ENCODE measurements around the gene HTR6.

HTR6 gene

GRCh38 chr1:19705464-19705863 lies 40.8 kb downstream of the HTR6 start:
- no peak overlapping the region for H3K4me3 Mint-ChIP-seq
- no peaks in the 10 kb centered on the region for H3K27me3 Mint-ChIP-seq
- no peaks in the 10 kb centered on the region for H3K9me3 Mint-ChIP-seq
- no peak for ATAC-seq
- peaks cover 28% of the 10 kb centered on the region for H3K36me3 Mint-ChIP-seq
- no peak overlapping the region for H3K27ac Mint-ChIP-seq
- peaks cover 5% of the 10 kb centered on the region for H3K4me1 Mint-ChIP-seq

GRCh38 chr1:19706136-19706535 lies 41.5 kb downstream of the HTR6 start:
- Mint-ChIP-seq H3K4me3 (no peak overlapping the region), H3K4me1 (peaks cover 5% of the 10 kb centered on the region), H3K27ac (no peak overlapping the region), H3K36me3 (peaks cover 24% of the 10 kb centered on the region), H3K9me3 (no peaks in the 10 kb centered on the region), H3K27me3 (no peaks in the 10 kb centered on the region)
- no peak for ATAC-seq

- Mint-ChIP-seq H3K27ac (no peak overlapping the region), H3K4me3 (no peak overlapping the region), H3K4me1 (peaks cover 5% of the 10 kb centered on the region), H3K9me3 (no peaks in the 10 kb centered on the region), H3K36me3 (peaks cover 31% of the 10 kb centered on the region), H3K27me3 (no peaks in the 10 kb centered on the region)
- no peak for ATAC-seq
Observed at GRCh38 chr1:19708567-19709110, 44.0 kb downstream of the HTR6 start.

- H3K9me3 Mint-ChIP-seq = no peaks in the 10 kb centered on the region
- H3K4me3 Mint-ChIP-seq = no peak overlapping the region
- no peaks in the 10 kb centered on the region for H3K27me3 Mint-ChIP-seq
- H3K36me3 Mint-ChIP-seq = peaks cover 31% of the 10 kb centered on the region
- H3K4me1 Mint-ChIP-seq = peaks cover 5% of the 10 kb centered on the region
- H3K27ac Mint-ChIP-seq = no peak overlapping the region
- no peak for ATAC-seq
Observed at GRCh38 chr1:19709260-19709793, 44.7 kb downstream of the HTR6 start.

GRCh38 chr1:19710825-19711611 lies 46.3 kb downstream of the HTR6 start:
- no peaks in the 10 kb centered on the region for H3K27me3 Mint-ChIP-seq
- no peaks in the 10 kb centered on the region for H3K9me3 Mint-ChIP-seq
- peaks cover 6% of the 10 kb centered on the region for H3K4me1 Mint-ChIP-seq
- no peak overlapping the region for H3K4me3 Mint-ChIP-seq
- H3K36me3 Mint-ChIP-seq = peaks cover 31% of the 10 kb centered on the region
- ATAC-seq = no peak
- H3K27ac Mint-ChIP-seq = no peak overlapping the region

DNA sequence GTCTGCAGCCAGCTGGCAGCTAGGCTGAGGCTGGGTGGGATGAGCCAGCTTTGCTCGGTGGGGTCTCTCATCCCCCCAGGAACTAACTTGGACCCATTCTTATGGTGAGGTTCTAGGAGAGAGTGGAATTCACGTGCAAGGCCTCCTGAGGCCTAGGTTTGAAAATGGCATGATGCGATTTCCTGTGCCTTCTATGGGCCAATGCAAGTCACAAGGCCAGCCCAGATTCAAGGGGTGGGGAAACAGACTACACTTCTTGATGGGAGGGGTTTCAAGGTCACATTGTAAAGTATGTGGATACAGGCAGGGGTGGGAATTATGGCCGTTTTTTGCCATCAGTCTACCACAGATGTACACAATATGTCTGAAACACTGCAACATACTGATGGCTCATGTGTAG lies 48.3 kb downstream of the HTR6 start:
- Mint-ChIP-seq H3K9me3 (no peaks in the 10 kb centered on the region), H3K4me3 (no peak overlapping the region), H3K36me3 (peaks cover 20% of the 10 kb centered on the region), H3K27ac (no peak overlapping the region), H3K4me1 (peaks cover 6% of the 10 kb centered on the region), H3K27me3 (no peaks in the 10 kb centered on the region)
- ATAC-seq = no peak

DNA sequence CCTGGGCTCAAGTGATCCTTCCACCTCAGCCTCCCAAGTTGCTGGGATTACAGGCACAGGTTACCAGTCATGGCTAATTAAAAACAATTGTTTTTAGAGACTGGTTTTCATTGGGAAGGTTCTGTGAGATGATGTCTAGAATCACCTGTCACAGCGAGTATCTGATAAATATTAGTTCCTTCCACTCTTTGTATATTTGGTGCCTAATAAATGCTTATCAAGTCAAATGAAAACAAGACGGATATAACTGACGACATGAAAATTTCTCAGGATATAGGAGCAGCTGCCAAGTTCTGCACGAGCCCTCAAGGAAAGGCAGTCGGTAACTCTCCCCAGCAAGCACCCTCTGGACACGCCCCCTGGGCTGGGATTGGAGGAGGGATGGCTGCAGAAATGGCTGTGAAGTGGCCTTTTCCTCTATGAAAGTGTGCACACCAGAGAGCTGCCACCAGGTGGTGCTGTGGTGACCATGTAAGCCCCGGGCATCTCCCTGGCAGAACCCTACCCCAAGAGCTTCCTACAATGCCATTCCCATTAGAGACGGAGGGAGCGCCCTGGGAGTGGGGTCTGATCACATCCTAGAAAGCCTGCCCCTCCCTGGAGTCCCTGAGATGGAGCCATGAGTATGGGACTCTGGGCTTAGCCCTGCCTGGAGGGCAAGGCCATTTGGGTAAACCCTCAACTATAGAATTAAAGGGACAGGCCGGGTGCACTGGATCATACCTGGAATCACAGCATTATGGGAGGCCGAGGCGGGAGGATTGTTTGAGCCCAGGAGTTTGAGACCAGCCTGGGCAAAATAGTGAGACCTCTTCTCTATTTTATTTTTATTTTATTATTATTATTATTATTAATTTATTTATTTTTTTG lies 50.9 kb downstream of the HTR6 start:
- Mint-ChIP-seq H3K9me3 (no peaks in the 10 kb centered on the region), H3K36me3 (peaks cover 12% of the 10 kb centered on the region), H3K4me1 (peaks cover 6% of the 10 kb centered on the region), H3K27ac (no peak overlapping the region), H3K4me3 (no peak overlapping the region), H3K27me3 (no peaks in the 10 kb centered on the region)
- ATAC-seq = peak; percentile 89

DNA sequence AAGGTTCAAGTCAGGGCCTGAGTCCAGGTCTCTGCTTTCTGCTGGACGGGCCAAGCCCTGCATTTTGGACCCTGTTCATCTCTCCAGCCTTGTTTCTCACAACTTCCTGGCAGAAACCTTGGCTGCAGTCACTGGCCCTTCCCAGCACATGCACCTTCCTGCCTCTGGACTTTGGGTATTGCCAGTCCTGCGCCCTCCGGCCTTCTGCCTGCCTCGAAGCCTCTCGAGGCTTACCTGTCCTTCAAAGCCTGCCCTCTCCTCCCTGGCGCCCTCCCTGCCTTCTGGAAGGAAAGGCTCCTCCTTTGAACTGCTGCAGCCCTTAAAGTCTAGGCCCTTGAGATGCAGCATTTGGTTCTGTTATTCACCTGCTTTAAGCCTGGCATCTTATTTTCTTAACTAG lies 52.8 kb downstream of the HTR6 start:
- H3K36me3 Mint-ChIP-seq = peaks cover 18% of the 10 kb centered on the region
- no peak overlapping the region for H3K4me3 Mint-ChIP-seq
- no peaks in the 10 kb centered on the region for H3K9me3 Mint-ChIP-seq
- no peaks in the 10 kb centered on the region for H3K27me3 Mint-ChIP-seq
- H3K27ac Mint-ChIP-seq = no peak overlapping the region
- ATAC-seq = no peak
- peaks cover 6% of the 10 kb centered on the region for H3K4me1 Mint-ChIP-seq

GRCh38 chr1:19720174-19720573 lies 55.5 kb downstream of the HTR6 start:
- ATAC-seq = no peak
- Mint-ChIP-seq H3K36me3 (peaks cover 29% of the 10 kb centered on the region), H3K4me3 (no peak overlapping the region), H3K27me3 (no peaks in the 10 kb centered on the region), H3K9me3 (no peaks in the 10 kb centered on the region), H3K4me1 (peaks cover 6% of the 10 kb centered on the region), H3K27ac (no peak overlapping the region)

- Mint-ChIP-seq H3K4me3 (no peak overlapping the region), H3K9me3 (no peaks in the 10 kb centered on the region), H3K36me3 (peaks cover 37% of the 10 kb centered on the region), H3K27ac (no peak overlapping the region), H3K27me3 (no peaks in the 10 kb centered on the region), H3K4me1 (no peaks in the 10 kb centered on the region)
- no peak for ATAC-seq
Observed at GRCh38 chr1:19720973-19721372, 56.3 kb downstream of the HTR6 start.

GRCh38 chr1:19723874-19724273 lies 59.2 kb downstream of the HTR6 start:
- no peak overlapping the region for H3K4me3 Mint-ChIP-seq
- H3K4me1 Mint-ChIP-seq = no peaks in the 10 kb centered on the region
- no peaks in the 10 kb centered on the region for H3K9me3 Mint-ChIP-seq
- H3K27me3 Mint-ChIP-seq = no peaks in the 10 kb centered on the region
- ATAC-seq = no peak
- peaks cover 62% of the 10 kb centered on the region for H3K36me3 Mint-ChIP-seq
- no peak overlapping the region for H3K27ac Mint-ChIP-seq

DNA sequence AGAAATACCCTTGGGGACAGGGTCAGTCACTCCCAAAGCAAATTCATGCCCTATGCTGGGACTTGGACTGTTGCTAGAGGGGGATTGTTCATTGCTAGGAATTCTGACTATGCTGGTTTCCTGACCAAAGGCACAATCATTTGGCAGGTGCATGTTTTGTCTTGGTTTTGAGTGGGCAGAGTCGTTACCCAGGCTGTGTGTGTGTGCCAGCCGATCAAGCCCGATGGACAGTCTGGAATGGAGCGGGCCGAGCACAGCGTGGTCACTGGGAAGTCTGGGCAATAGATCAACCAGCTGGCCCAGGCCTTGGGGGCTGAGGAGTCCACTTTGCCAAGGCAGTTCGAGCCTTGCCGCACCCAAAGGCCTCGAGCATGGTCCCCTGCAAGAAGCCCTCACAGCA lies 60.9 kb downstream of the HTR6 start:
- Mint-ChIP-seq H3K27ac (no peak overlapping the region), H3K4me1 (no peaks in the 10 kb centered on the region), H3K9me3 (peaks cover 3% of the 10 kb centered on the region), H3K4me3 (no peak overlapping the region), H3K27me3 (no peaks in the 10 kb centered on the region), H3K36me3 (peaks cover 67% of the 10 kb centered on the region)
- no peak for ATAC-seq

DNA sequence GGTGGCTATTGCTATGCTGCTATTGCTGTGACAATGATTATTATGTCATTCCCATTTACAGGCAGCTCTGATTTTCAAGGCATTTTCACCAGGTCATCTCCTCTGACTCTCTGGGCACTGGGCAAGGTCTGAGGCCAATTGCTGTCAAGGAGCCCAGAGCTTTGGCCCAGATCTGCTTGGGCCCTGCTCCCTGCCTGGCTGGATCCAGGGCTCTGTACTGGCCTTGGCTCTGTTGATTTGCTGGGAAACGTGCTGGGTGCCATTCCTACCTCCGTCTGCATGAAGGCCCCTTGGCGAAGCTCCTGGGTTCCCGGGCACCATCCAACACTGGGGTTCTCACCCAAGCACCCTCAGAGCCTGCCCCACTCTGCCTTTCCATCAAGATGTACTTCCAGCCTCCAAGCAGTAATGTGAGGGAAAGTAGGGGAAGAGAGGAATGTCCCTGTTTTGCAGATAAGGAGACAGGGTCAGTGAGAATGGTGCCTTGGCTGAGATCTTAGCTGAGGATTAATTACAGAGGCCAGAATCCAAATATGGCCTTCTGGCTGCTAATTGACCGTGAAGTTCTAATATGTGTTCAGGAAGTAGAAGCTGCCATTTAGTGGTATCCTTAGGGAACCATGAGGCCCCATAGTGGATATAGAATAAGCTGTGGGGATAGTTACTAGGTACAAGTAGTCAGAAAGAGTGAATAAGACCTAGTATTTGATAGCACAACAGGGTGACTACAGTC lies 63.9 kb downstream of the HTR6 start:
- Mint-ChIP-seq H3K27ac (no peak overlapping the region), H3K9me3 (peaks cover 8% of the 10 kb centered on the region), H3K4me1 (no peaks in the 10 kb centered on the region), H3K27me3 (no peaks in the 10 kb centered on the region), H3K36me3 (peaks cover 81% of the 10 kb centered on the region), H3K4me3 (no peak overlapping the region)
- no peak for ATAC-seq

DNA sequence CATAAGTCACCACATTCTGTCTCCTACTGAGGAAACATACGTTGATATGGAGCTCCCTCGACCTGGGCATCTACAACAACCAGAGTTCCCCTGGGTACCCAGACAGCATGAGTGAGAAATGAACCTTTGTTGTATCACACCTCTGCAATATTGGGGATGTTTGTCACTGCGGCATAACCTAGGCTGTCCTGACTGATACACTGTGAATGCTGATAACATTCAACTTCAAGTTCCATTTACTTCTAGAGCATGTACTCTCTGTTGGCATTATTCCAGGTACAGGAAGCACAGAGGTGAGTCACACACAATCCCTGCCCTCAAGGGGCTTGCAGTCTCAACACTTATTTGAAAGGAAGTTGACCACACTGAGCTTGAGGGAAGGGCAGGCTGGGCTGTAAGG lies 65.6 kb downstream of the HTR6 start:
- Mint-ChIP-seq H3K27ac (no peak overlapping the region), H3K4me1 (no peaks in the 10 kb centered on the region)
- no peak for ATAC-seq

More for the DNA sequence above, 65.6 kb downstream of the HTR6 start:
- Mint-ChIP-seq H3K36me3 (peaks cover 85% of the 10 kb centered on the region), H3K27me3 (no peaks in the 10 kb centered on the region), H3K9me3 (peaks cover 8% of the 10 kb centered on the region), H3K4me3 (no peak overlapping the region)
